HG03045 (cell line): ENCODE measurements around the gene BCL2L14.
"Not testable (repeated sequence)": the region's sequence is repeated elsewhere in the genome, so short reads cannot be mapped to it uniquely, and the experiment has no call there.

ENCODE experiments used
- ATAC-seq: cut with Tn5 transposase; IDR thresholded peaks from one replicate; pipeline ENCODE4 v1.9.1; 2021; ENCODE audit warnings: mild to moderate bottlenecking, moderate library complexity; ENCODE audit not compliant: unreplicated experiment

Gene BCL2L14

GRCh38 chr12:12099102-12099501 lies 28.4 kb downstream of the BCL2L14 start:
- no peak for ATAC-seq

GRCh38 chr12:12107678-12108077 lies 36.9 kb downstream of the BCL2L14 start:
- ATAC-seq: no peak

- no peak for ATAC-seq
These were observed 37.8 kb downstream of the BCL2L14 start for GRCh38 chr12:12108441-12109058.

GRCh38 chr12:12110923-12111555 lies 40.3 kb downstream of the BCL2L14 start:
- not testable (repeated sequence) for ATAC-seq

- ATAC-seq: no peak
These were observed 44.8 kb downstream of the BCL2L14 start for GRCh38 chr12:12115514-12115913.

GRCh38 chr12:12116677-12117076 lies 45.9 kb downstream of the BCL2L14 start:
- no peak for ATAC-seq

- ATAC-seq: no peak
These were observed 50.3 kb downstream of the BCL2L14 start for GRCh38 chr12:12121061-12121460.

GRCh38 chr12:12123036-12123604 lies 52.4 kb downstream of the BCL2L14 start:
- no peak for ATAC-seq

GRCh38 chr12:12126551-12126950 lies 55.8 kb downstream of the BCL2L14 start:
- ATAC-seq: no peak

- ATAC-seq: no peak
These were observed 56.6 kb downstream of the BCL2L14 start for GRCh38 chr12:12127304-12127703.

- ATAC-seq: no peak
These were observed 57.9 kb downstream of the BCL2L14 start for GRCh38 chr12:12128670-12129069.

- no peak for ATAC-seq
These were observed 62.5 kb downstream of the BCL2L14 start for GRCh38 chr12:12133259-12133658.

- ATAC-seq: no peak
These were observed 63.0 kb downstream of the BCL2L14 start for GRCh38 chr12:12133785-12134184.

- ATAC-seq: no peak
These were observed 67.7 kb downstream of the BCL2L14 start for GRCh38 chr12:12138203-12139154.

GRCh38 chr12:12141000-12141399 lies 70.3 kb downstream of the BCL2L14 start:
- no peak for ATAC-seq

GRCh38 chr12:12144531-12144930 lies 73.8 kb downstream of the BCL2L14 start:
- not testable (repeated sequence) for ATAC-seq

- ATAC-seq: no peak
These were observed 76.4 kb downstream of the BCL2L14 start for GRCh38 chr12:12147111-12147510.
